AG20443 (cell line): ENCODE results near the gene PRDM16.

Experiments used
- DNase-seq: peaks from one replicate; pipeline ENCODE4 v3.0.0; 2012; ENCODE audit warnings: low spot score, mixed read lengths

The PRDM16 gene

GRCh38 chr1:3069491-3070308 lies 697 bp downstream of the PRDM16 start:
- DNase-seq: peak; percentile 68

- DNase-seq: no peak
Measured at GRCh38 chr1:3070309-3070643, 1.3 kb downstream of the PRDM16 start.

GRCh38 chr1:3070644-3071564 lies 1.9 kb downstream of the PRDM16 start:
- no peak for DNase-seq

GRCh38 chr1:3071565-3072390 lies 2.8 kb downstream of the PRDM16 start:
- DNase-seq: no peak

- no peak for DNase-seq
Measured at GRCh38 chr1:3072391-3073185, 3.6 kb downstream of the PRDM16 start.

GRCh38 chr1:3073186-3073488 lies 4.1 kb downstream of the PRDM16 start:
- DNase-seq: no peak

- DNase-seq: no peak
Measured at GRCh38 chr1:3073489-3074296, 4.7 kb downstream of the PRDM16 start.

GRCh38 chr1:3074297-3074741 lies 5.3 kb downstream of the PRDM16 start:
- DNase-seq: no peak

GRCh38 chr1:3074800-3075199 lies 5.8 kb downstream of the PRDM16 start:
- DNase-seq: no peak

- no peak for DNase-seq
Measured at GRCh38 chr1:3075666-3076362, 6.8 kb downstream of the PRDM16 start.

GRCh38 chr1:3076363-3076740 lies 7.3 kb downstream of the PRDM16 start:
- no peak for DNase-seq

GRCh38 chr1:3077081-3077480 lies 8.1 kb downstream of the PRDM16 start:
- no peak for DNase-seq

GRCh38 chr1:3077561-3077960 lies 8.6 kb downstream of the PRDM16 start:
- no peak for DNase-seq

GRCh38 chr1:3078430-3078861 lies 9.4 kb downstream of the PRDM16 start:
- no peak for DNase-seq

GRCh38 chr1:3078871-3079270 lies 9.9 kb downstream of the PRDM16 start:
- DNase-seq: no peak

GRCh38 chr1:3079381-3080052 lies 10.5 kb downstream of the PRDM16 start:
- no peak for DNase-seq

GRCh38 chr1:3080053-3080955 lies 11.3 kb downstream of the PRDM16 start:
- no peak for DNase-seq

- DNase-seq: no peak
Measured at GRCh38 chr1:3081171-3081683, 12.2 kb downstream of the PRDM16 start.
